ENCODE measurements around the gene RBPMS2. TPM values are rescaled to one million over a fixed set of nuclear protein-coding genes. Genes with fewer than 3 reads are reported as not detected.

The RBPMS2 gene
- total and polyA plus RNA-seq, 7 experiments from 2014 or later, result 1.2 TPM; not detected in 6

GRCh38 chr15:64701482-64702184 lies 73.8 kb downstream of the RBPMS2 start:
- Mint-ChIP-seq H3K27me3 (no peaks in the 10 kb centered on the region), H3K36me3 (peaks cover 0 to 10% (median 0%) of the 10 kb centered on the region in 5 donors), H3K4me3 (peak overlapping the region; percentile 78 to 97 (median 84)), H3K27ac (peak overlapping the region; percentile 67 to 95 (median 91)), H3K9me3 (peaks cover 0 to 1% (median 0%) of the 10 kb centered on the region in 11 donors), H3K4me1 (peaks cover 52 to 70% (median 59%) of the 10 kb centered on the region in 7 donors)
- ChIA-PET CTCF (interaction anchor here (0.6 to 0.9 kb wide), 4 partner anchors 14 to 163 kb away, joined by 3 to 4 read pairs (median 3); no protein-coding TSS in a partner anchor), POLR2A (interaction anchor here (0.6 to 1.1 kb wide), 4 partner anchors 11 to 604 kb away, joined by 3 to 4 read pairs (median 3); no protein-coding TSS in a partner anchor)
- peak overlapping the region; percentile 80 for H3K27ac ChIP-seq (ENCODE audit: low read depth, low read length)
- no peaks in the 10 kb centered on the region for H3K9me3 ChIP-seq (ENCODE audit: control insufficient read depth in 2 of 3, low read length in 3 of 3)
- intact Hi-C loops (cut with micrococcal nuclease), result loop anchor here (2.0 to 10.0 kb wide), 4 partner anchors 15 to 596 kb away; partner anchors contain the start of genes RNU5A-1 (in 2 of the 2) and ZNF609 (in 1 of the 2)
- peaks cover 40 to 49% of the 10 kb centered on the region in 2 donors for H3K4me1 ChIP-seq (ENCODE audit: control insufficient read depth in 2 of 2, insufficient read depth in 2 of 2, low read length in 2 of 2)
- peak overlapping the region; percentile 82 for H3K4me3 ChIP-seq (ENCODE audit: low read length)
- H3K27me3 ChIP-seq (ENCODE audit: control insufficient read depth in 2 of 2, insufficient read depth in 2 of 2, low read length in 2 of 2), result no peaks in the 10 kb centered on the region
- DNase-seq, result no peak
- peaks cover 0 to 9% (median 0%) of the 10 kb centered on the region in 3 experiments for H3K36me3 ChIP-seq (ENCODE audit: control insufficient read depth in 2 of 3, insufficient read depth in 3 of 3, low read length in 3 of 3)
- ATAC-seq, result no peak

- H3K27me3 Mint-ChIP-seq, result no peaks in the 10 kb centered on the region
- peaks cover 0 to 10% (median 0%) of the 10 kb centered on the region in 5 donors for H3K36me3 Mint-ChIP-seq
- peak overlapping the region; percentile 67 to 95 (median 81) for H3K27ac Mint-ChIP-seq
- ChIA-PET POLR2A (interaction anchor here (0.5 to 1.1 kb wide), 4 partner anchors 10 to 356 kb away, joined by 3 to 4 read pairs (median 3); no protein-coding TSS in a partner anchor), CTCF (interaction anchor here (0.6 to 1.1 kb wide), 4 partner anchors 14 to 163 kb away, joined by 3 to 5 read pairs (median 4); no protein-coding TSS in a partner anchor)
- ATAC-seq (no peak), DNase-seq (no peak)
- H3K4me1 Mint-ChIP-seq, result peaks cover 52 to 76% (median 62%) of the 10 kb centered on the region in 7 donors
- Histone ChIP-seq H3K9me3 (ENCODE audit: control insufficient read depth in 2 of 3, low read length in 3 of 3) (no peaks in the 10 kb centered on the region), H3K4me3 (ENCODE audit: low read length) (peak overlapping the region; percentile 12), H3K4me1 (ENCODE audit: control insufficient read depth in 2 of 2, insufficient read depth in 2 of 2, low read length in 2 of 2) (peaks cover 40 to 49% of the 10 kb centered on the region in 2 donors), H3K27ac (ENCODE audit: low read depth, low read length) (peak overlapping the region; percentile 80), H3K36me3 (ENCODE audit: control insufficient read depth in 2 of 3, insufficient read depth in 3 of 3, low read length in 3 of 3) (peaks cover 0 to 9% (median 0%) of the 10 kb centered on the region in 3 experiments), H3K27me3 (ENCODE audit: control insufficient read depth in 2 of 2, insufficient read depth in 2 of 2, low read length in 2 of 2) (no peaks in the 10 kb centered on the region)
- intact Hi-C loops (cut with micrococcal nuclease), result loop anchor here (5.0 to 10.0 kb wide), 2 partner anchors 594 to 596 kb away; partner anchors contain the start of gene RNU5A-1 (in 2 of the 2)
- H3K4me3 Mint-ChIP-seq, result peak overlapping the region; percentile 78 to 97 (median 84)
- no peaks in the 10 kb centered on the region for H3K9me3 Mint-ChIP-seq
These were observed 74.3 kb downstream of the RBPMS2 start for GRCh38 chr15:64701051-64701450.

- no peaks in the 10 kb centered on the region for H3K27me3 Mint-ChIP-seq
- H3K4me1 Mint-ChIP-seq, result peaks cover 57 to 87% (median 70%) of the 10 kb centered on the region in 7 donors
- intact Hi-C loops (cut with micrococcal nuclease), result loop anchor here (5.0 to 10.0 kb wide), 2 partner anchors 595 to 597 kb away; partner anchors contain the start of gene RNU5A-1 (in 2 of the 2)
These were observed 75.5 kb downstream of the RBPMS2 start for GRCh38 chr15:64699751-64700388.

GRCh38 chr15:64698823-64699222 lies 76.6 kb downstream of the RBPMS2 start:
- CTCF ChIA-PET, result interaction anchor here (0.6 to 2.3 kb wide), 2 partner anchors 29 to 134 kb away, joined by 3 to 7 read pairs; no protein-coding TSS in a partner anchor
- peaks cover 0 to 16% (median 0%) of the 10 kb centered on the region in 5 donors for H3K36me3 Mint-ChIP-seq
- peaks cover 56 to 88% (median 69%) of the 10 kb centered on the region in 7 donors for H3K4me1 Mint-ChIP-seq
- Histone ChIP-seq H3K9me3 (ENCODE audit: control insufficient read depth in 2 of 3, low read length in 3 of 3) (no peaks in the 10 kb centered on the region), H3K4me3 (ENCODE audit: low read length) (no peak overlapping the region), H3K4me1 (ENCODE audit: control insufficient read depth in 2 of 2, insufficient read depth in 2 of 2, low read length in 2 of 2) (peaks cover 39 to 48% of the 10 kb centered on the region in 2 donors), H3K36me3 (ENCODE audit: control insufficient read depth in 2 of 3, insufficient read depth in 3 of 3, low read length in 3 of 3) (peaks cover 0 to 13% (median 0%) of the 10 kb centered on the region in 3 experiments), H3K27me3 (ENCODE audit: control insufficient read depth in 2 of 2, insufficient read depth in 2 of 2, low read length in 2 of 2) (no peaks in the 10 kb centered on the region), H3K27ac (ENCODE audit: low read depth, low read length) (peak overlapping the region; percentile 46)
- ATAC-seq, result no peak
- no peak for DNase-seq
- H3K27ac Mint-ChIP-seq, result peak overlapping the region; percentile 8 to 89 (median 66)
- H3K27me3 Mint-ChIP-seq, result no peaks in the 10 kb centered on the region
- H3K4me3 Mint-ChIP-seq, result peak overlapping the region in 7 of 10 donors; percentile 3 to 78 (median 22)
- intact Hi-C loops (cut with micrococcal nuclease), result no loop called here
- no peaks in the 10 kb centered on the region for H3K9me3 Mint-ChIP-seq
- POLR2A ChIA-PET, result interaction anchor here (0.8 to 1.2 kb wide), 2 partner anchors 45 to 295 kb away, joined by 3 read pairs; no protein-coding TSS in a partner anchor

More at GRCh38 chr15:64699751-64700388, 75.5 kb downstream of the RBPMS2 start:
- ChIA-PET CTCF (interaction anchor here (1.1 to 2.3 kb wide), 2 partner anchors 28 kb away, joined by 5 to 7 read pairs; no protein-coding TSS in a partner anchor), POLR2A (interaction anchor here (0.8 to 1.2 kb wide), 3 partner anchors 27 to 296 kb away, joined by 3 read pairs; no protein-coding TSS in a partner anchor)
- Mint-ChIP-seq H3K9me3 (no peaks in the 10 kb centered on the region), H3K27ac (peak overlapping the region in 8 of 9 donors; percentile 22 to 95 (median 78)), H3K36me3 (peaks cover 0 to 15% (median 0%) of the 10 kb centered on the region in 5 donors), H3K4me3 (peak overlapping the region; percentile 55 to 97 (median 84))
- DNase-seq (no peak), ATAC-seq (no peak)
- peaks cover 40 to 49% of the 10 kb centered on the region in 2 donors for H3K4me1 ChIP-seq (ENCODE audit: control insufficient read depth in 2 of 2, insufficient read depth in 2 of 2, low read length in 2 of 2)
- peak overlapping the region; percentile 27 for H3K27ac ChIP-seq (ENCODE audit: low read depth, low read length)
- H3K27me3 ChIP-seq (ENCODE audit: control insufficient read depth in 2 of 2, insufficient read depth in 2 of 2, low read length in 2 of 2), result no peaks in the 10 kb centered on the region
- peaks cover 0 to 13% (median 0%) of the 10 kb centered on the region in 3 experiments for H3K36me3 ChIP-seq (ENCODE audit: control insufficient read depth in 2 of 3, insufficient read depth in 3 of 3, low read length in 3 of 3)
- H3K9me3 ChIP-seq (ENCODE audit: control insufficient read depth in 2 of 3, low read length in 3 of 3), result no peaks in the 10 kb centered on the region
- H3K4me3 ChIP-seq (ENCODE audit: low read length), result no peak overlapping the region

- Mint-ChIP-seq H3K4me3 (no peak overlapping the region), H3K36me3 (peaks cover 0 to 17% (median under 1%) of the 10 kb centered on the region in 5 donors), H3K27ac (peak overlapping the region; percentile 12 to 75 (median 57)), H3K9me3 (no peaks in the 10 kb centered on the region), H3K4me1 (peaks cover 51 to 85% (median 68%) of the 10 kb centered on the region in 7 donors), H3K27me3 (no peaks in the 10 kb centered on the region)
- Histone ChIP-seq H3K4me3 (ENCODE audit: low read length) (no peak overlapping the region), H3K36me3 (ENCODE audit: control insufficient read depth in 2 of 3, insufficient read depth in 3 of 3, low read length in 3 of 3) (peaks cover 0 to 13% (median under 1%) of the 10 kb centered on the region in 3 experiments), H3K4me1 (ENCODE audit: control insufficient read depth in 2 of 2, insufficient read depth in 2 of 2, low read length in 2 of 2) (peaks cover 34 to 44% of the 10 kb centered on the region in 2 donors), H3K9me3 (ENCODE audit: control insufficient read depth in 2 of 3, low read length in 3 of 3) (no peaks in the 10 kb centered on the region), H3K27ac (ENCODE audit: low read depth, low read length) (peak overlapping the region; percentile 28), H3K27me3 (ENCODE audit: control insufficient read depth in 2 of 2, insufficient read depth in 2 of 2, low read length in 2 of 2) (no peaks in the 10 kb centered on the region)
- no peak for ATAC-seq
- no peak for DNase-seq
- ChIA-PET POLR2A (interaction anchor here (0.6 to 1.7 kb wide), 4 partner anchors 11 to 1727 kb away, joined by 3 to 4 read pairs (median 4); no protein-coding TSS in a partner anchor), CTCF (interaction anchor here (2.2 to 2.3 kb wide), 2 partner anchors 15 to 30 kb away, joined by 6 to 7 read pairs; no protein-coding TSS in a partner anchor)
- intact Hi-C loops (cut with micrococcal nuclease), result no loop called here
These were observed 77.4 kb downstream of the RBPMS2 start for GRCh38 chr15:64697911-64698369.
